NT2/D1 (cell line): ENCODE results near the gene MALRD1.

Source experiments
- YY1 ChIP-seq: IDR thresholded peaks from 2 replicates; pipeline ENCODE4 v1.6.1; 2011; ENCODE audit not compliant: insufficient read length, insufficient read depth
- ZNF274 ChIP-seq: IDR thresholded peaks from 2 replicates; pipeline ENCODE4 v1.6.1; 2011; ENCODE audit warnings: mild to moderate bottlenecking, low read depth, low read length

DNA sequence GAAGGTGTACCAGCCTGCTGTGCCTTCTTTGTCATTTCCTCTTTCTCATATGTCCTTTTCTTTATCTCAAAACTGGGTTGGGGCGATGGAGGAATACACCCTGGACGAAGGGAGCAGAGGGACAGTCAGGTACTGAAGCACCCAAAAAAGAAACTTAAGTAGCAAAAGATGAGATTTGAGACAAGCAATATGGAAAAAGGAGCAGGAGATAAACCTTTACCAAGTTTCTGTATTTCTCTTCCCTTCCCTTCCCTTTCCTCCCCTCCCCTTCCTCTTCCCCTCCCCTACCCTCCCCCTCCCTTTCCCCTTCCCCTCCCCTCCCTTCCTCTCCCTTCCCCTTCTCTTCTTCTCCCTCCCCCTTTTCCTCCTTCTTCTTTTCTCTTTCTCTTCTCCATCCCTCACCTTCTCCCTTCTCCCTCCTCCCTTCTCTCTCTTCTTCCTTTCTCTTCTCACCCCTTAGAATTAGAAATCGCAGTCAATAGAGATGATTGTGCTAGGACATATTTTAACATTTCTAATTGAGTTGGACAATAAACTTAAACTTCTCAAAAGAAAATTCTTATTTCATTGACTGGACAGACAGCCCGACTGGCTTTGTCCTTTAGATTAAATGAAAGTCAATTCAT lies 652.9 kb downstream of the MALRD1 start:
- TF ChIP-seq ZNF274: no peak
- TF ChIP-seq YY1: no peak
